IgD-negative memory B cell (primary cell): Measurements from ENCODE around the gene SPEM2. TPM values are rescaled to one million over a fixed set of nuclear protein-coding genes. Genes with fewer than 3 reads are reported as not detected.

ENCODE experiments used
- H3K27ac Mint-ChIP-seq, 3 donors: one replicate each; pipeline ENCODE4 v1.8.0; 2020 to 2022; ENCODE audit warnings: mild to moderate bottlenecking in 3 of 3, mixed read lengths in 3 of 3, moderate library complexity in 1 of 3
- H3K27me3 Mint-ChIP-seq: one replicate; pipeline ENCODE4 v1.8.0; 2021; ENCODE audit warnings: mixed read lengths
- H3K36me3 Mint-ChIP-seq: one replicate; pipeline ENCODE4 v1.8.0; 2020; ENCODE audit warnings: mild to moderate bottlenecking, mixed read lengths
- H3K4me1 Mint-ChIP-seq, 3 donors: one replicate each; pipeline ENCODE4 v1.8.0; 2020 to 2022; ENCODE audit warnings: mixed read lengths in 3 of 3, mild to moderate bottlenecking in 1 of 3
- H3K4me3 Mint-ChIP-seq, 4 donors: one replicate each; pipeline ENCODE4 v1.8.0; 2020 to 2022; ENCODE audit warnings: mild to moderate bottlenecking in 4 of 4, mixed read lengths in 4 of 4, moderate library complexity in 3 of 4
- H3K9me3 Mint-ChIP-seq, 3 donors: one replicate each; pipeline ENCODE4 v1.8.0; 2020 to 2021; ENCODE audit warnings: mixed read lengths in 3 of 3, mild to moderate bottlenecking in 1 of 3
- polyA plus RNA-seq: library from polyadenylated mRNA; unstranded; fragments of 300-500 nt; fragmentation: Illumina TruSeq; gene quantifications from one replicate; pipeline ENCODE4 v1.2.3, GENCODE V29; 2021

SPEM2 gene
- polyA plus RNA-seq, 1 donor from 2014 or later, result not detected

DNA sequence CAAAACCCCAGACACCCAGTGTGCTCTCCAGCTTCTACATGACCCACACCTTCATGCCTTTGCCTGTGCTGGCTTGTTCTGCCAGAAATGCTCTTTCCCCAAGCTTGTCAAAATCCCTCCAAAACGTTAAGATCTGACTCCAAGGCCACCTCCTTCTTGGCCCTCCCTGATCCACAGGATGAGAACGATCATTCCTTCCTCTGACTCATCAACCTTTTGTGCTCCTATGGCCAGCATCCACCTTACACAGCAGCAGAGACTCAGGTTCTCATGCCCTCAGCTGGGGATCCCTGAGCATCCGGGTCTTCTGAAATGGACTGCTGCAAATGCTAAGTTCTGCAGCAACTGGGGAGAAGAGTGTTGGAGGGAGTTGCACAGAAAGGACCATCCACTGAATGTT, 51.1 kb downstream of the SPEM2 start:
- H3K9me3 Mint-ChIP-seq, result no peaks in the 10 kb centered on the region
- no peaks in the 10 kb centered on the region for H3K36me3 Mint-ChIP-seq
- peak overlapping the region in 2 of 3 donors; percentile 80 to 84 for H3K27ac Mint-ChIP-seq
- peaks cover 30 to 38% (median 38%) of the 10 kb centered on the region in 3 donors for H3K4me1 Mint-ChIP-seq
- H3K4me3 Mint-ChIP-seq, result peak overlapping the region in 3 of 4 donors; percentile 30 to 82 (median 35)
- H3K27me3 Mint-ChIP-seq, result no peaks in the 10 kb centered on the region

DNA sequence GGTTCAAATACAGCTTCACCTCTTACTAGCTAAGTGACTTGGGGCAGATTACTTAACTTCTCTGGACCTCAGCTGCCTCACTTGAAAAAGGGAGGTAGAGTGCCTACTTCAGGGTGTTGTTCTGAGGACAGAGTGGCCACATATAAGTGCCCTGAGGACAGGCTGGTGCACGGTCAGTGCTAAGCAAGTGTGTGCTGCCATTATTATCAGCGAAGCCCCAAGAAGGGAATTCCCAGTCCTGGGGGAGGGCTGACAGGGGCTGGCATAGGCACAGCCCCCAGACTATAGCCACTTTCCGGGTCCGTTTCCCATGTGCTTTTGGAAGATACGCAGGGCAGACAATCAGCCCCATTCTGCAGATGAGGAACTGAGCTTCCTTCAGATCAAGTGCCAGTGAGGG, 51.5 kb downstream of the SPEM2 start:
- Mint-ChIP-seq H3K4me1 (peaks cover 27 to 34% (median 34%) of the 10 kb centered on the region in 3 donors), H3K9me3 (no peaks in the 10 kb centered on the region), H3K27ac (peak overlapping the region in 2 of 3 donors; percentile 63 to 84), H3K36me3 (no peaks in the 10 kb centered on the region), H3K4me3 (peak overlapping the region in 3 of 4 donors; percentile 82 to 95 (median 89)), H3K27me3 (no peaks in the 10 kb centered on the region)

Other genes with a start within 250 kb of the SPEM2 start
- 0.50 TPM for gene ASGR1, start 246.2 kb upstream of the SPEM2 start, polyA plus RNA-seq
- gene DLG4, start 205.8 kb upstream of the SPEM2 start, polyA plus RNA-seq, result 0.38 TPM
- gene ACADVL, start 205.7 kb upstream of the SPEM2 start, polyA plus RNA-seq, result 88.6 TPM
- gene DVL2, start 191.1 kb upstream of the SPEM2 start, polyA plus RNA-seq, result 32.3 TPM
- gene PHF23, start 186.2 kb upstream of the SPEM2 start, polyA plus RNA-seq, result 38.2 TPM
- gene GABARAP, start 183.2 kb upstream of the SPEM2 start, polyA plus RNA-seq, result 1,138 TPM
- gene CTDNEP1, start 173.9 kb upstream of the SPEM2 start, polyA plus RNA-seq, result 48.7 TPM
- gene ELP5, start 173.4 kb upstream of the SPEM2 start, polyA plus RNA-seq, result 86.8 TPM
- gene CLDN7, start 163.1 kb upstream of the SPEM2 start, polyA plus RNA-seq, result 1.2 TPM
- gene SLC2A4, start 143.9 kb upstream of the SPEM2 start, polyA plus RNA-seq, result not detected
- not detected for gene YBX2, start 131.0 kb upstream of the SPEM2 start, polyA plus RNA-seq
- gene EIF5A, start 118.0 kb upstream of the SPEM2 start, polyA plus RNA-seq, result 221 TPM
- gene GPS2, start 110.3 kb upstream of the SPEM2 start, polyA plus RNA-seq, result 128 TPM
- gene NEURL4, start 96.3 kb upstream of the SPEM2 start, polyA plus RNA-seq, result 1.7 TPM
- gene ACAP1, start 89.1 kb upstream of the SPEM2 start, polyA plus RNA-seq, result 251 TPM
- gene KCTD11, start 73.5 kb upstream of the SPEM2 start, polyA plus RNA-seq, result 6.8 TPM
- gene TMEM95, start 70.5 kb upstream of the SPEM2 start, polyA plus RNA-seq, result not detected
- 4.4 TPM for gene TNK1, start 44.5 kb upstream of the SPEM2 start, polyA plus RNA-seq
- gene PLSCR3, start 31.1 kb upstream of the SPEM2 start, polyA plus RNA-seq, result 113 TPM
- gene TMEM256, start 21.5 kb upstream of the SPEM2 start, polyA plus RNA-seq, result 84.7 TPM
- gene NLGN2, start 17.8 kb upstream of the SPEM2 start, polyA plus RNA-seq, result not detected
- not detected for gene SPEM1, start 5.3 kb upstream of the SPEM2 start, polyA plus RNA-seq
- gene SPEM3, start 3.2 kb downstream of the SPEM2 start, polyA plus RNA-seq, result not detected
- gene TMEM102, start 9.8 kb downstream of the SPEM2 start, polyA plus RNA-seq, result 25.5 TPM
- not detected for gene FGF11, start 13.9 kb downstream of the SPEM2 start, polyA plus RNA-seq
- 13.8 TPM for gene CHRNB1, start 19.4 kb downstream of the SPEM2 start, polyA plus RNA-seq
- gene ZBTB4, start 54.0 kb downstream of the SPEM2 start, polyA plus RNA-seq, result 15.9 TPM
- not detected for gene SLC35G6, start 55.8 kb downstream of the SPEM2 start, polyA plus RNA-seq
- gene POLR2A, start 58.8 kb downstream of the SPEM2 start, polyA plus RNA-seq, result 55.7 TPM
- gene TNFSF12, start 123.4 kb downstream of the SPEM2 start, polyA plus RNA-seq, result 45.1 TPM
- gene TNFSF13, start 133.1 kb downstream of the SPEM2 start, polyA plus RNA-seq, result 5.1 TPM
- 19.0 TPM for gene SENP3, start 136.3 kb downstream of the SPEM2 start, polyA plus RNA-seq
- 26.9 TPM for gene CD68, start 154.0 kb downstream of the SPEM2 start, polyA plus RNA-seq
- 37.9 TPM for gene MPDU1, start 158.2 kb downstream of the SPEM2 start, polyA plus RNA-seq
- gene SOX15, start 164.5 kb downstream of the SPEM2 start, polyA plus RNA-seq, result not detected
- gene FXR2, start 189.3 kb downstream of the SPEM2 start, polyA plus RNA-seq, result 20.0 TPM
- 37.7 TPM for gene SAT2, start 202.2 kb downstream of the SPEM2 start, polyA plus RNA-seq
- gene SHBG, start 204.5 kb downstream of the SPEM2 start, polyA plus RNA-seq, result not detected
- gene ATP1B2, start 225.3 kb downstream of the SPEM2 start, polyA plus RNA-seq, result not detected